ENCODE measurements around the gene MTG2.

DNA sequence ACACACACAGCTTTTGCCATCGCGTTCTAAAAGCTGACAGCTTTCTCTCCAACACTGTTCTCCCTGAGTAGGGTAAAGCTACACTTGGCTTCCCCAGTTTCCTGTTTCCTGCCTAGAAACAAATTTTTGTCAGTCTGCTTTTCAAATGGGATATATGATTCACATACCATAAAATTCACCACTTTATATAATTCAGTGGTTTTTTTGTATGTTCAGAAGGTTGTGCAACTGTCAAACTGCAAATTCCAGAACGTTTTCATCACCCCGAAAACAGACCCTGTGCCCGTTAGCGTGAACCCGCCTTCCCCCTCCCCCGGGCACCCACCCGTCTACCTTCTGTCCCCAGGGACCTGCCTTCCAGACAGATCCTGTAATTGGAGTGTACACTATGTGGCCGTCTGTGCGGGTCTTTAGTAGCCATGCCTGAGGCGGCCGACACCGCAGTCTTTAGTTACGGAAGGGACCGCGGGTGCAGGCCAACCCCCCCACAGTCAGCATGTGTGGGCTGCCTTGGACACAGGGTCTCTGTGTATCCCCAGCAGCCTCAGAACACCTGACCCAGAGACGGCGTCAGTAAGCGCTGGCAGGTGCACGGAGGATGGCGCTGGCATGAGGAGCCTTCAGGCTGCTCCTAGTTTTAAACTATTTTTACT, 20.7 kb downstream of the MTG2 start:
- TF ChIP-seq, protein P1, sequence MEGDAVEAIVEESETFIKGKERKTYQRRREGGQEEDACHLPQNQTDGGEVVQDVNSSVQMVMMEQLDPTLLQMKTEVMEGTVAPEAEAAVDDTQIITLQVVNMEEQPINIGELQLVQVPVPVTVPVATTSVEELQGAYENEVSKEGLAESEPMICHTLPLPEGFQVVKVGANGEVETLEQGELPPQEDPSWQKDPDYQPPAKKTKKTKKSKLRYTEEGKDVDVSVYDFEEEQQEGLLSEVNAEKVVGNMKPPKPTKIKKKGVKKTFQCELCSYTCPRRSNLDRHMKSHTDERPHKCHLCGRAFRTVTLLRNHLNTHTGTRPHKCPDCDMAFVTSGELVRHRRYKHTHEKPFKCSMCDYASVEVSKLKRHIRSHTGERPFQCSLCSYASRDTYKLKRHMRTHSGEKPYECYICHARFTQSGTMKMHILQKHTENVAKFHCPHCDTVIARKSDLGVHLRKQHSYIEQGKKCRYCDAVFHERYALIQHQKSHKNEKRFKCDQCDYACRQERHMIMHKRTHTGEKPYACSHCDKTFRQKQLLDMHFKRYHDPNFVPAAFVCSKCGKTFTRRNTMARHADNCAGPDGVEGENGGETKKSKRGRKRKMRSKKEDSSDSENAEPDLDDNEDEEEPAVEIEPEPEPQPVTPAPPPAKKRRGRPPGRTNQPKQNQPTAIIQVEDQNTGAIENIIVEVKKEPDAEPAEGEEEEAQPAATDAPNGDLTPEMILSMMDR (IDR thresholded peaks at IDR 0.05) = no peak
- TF ChIP-seq, protein P2, sequence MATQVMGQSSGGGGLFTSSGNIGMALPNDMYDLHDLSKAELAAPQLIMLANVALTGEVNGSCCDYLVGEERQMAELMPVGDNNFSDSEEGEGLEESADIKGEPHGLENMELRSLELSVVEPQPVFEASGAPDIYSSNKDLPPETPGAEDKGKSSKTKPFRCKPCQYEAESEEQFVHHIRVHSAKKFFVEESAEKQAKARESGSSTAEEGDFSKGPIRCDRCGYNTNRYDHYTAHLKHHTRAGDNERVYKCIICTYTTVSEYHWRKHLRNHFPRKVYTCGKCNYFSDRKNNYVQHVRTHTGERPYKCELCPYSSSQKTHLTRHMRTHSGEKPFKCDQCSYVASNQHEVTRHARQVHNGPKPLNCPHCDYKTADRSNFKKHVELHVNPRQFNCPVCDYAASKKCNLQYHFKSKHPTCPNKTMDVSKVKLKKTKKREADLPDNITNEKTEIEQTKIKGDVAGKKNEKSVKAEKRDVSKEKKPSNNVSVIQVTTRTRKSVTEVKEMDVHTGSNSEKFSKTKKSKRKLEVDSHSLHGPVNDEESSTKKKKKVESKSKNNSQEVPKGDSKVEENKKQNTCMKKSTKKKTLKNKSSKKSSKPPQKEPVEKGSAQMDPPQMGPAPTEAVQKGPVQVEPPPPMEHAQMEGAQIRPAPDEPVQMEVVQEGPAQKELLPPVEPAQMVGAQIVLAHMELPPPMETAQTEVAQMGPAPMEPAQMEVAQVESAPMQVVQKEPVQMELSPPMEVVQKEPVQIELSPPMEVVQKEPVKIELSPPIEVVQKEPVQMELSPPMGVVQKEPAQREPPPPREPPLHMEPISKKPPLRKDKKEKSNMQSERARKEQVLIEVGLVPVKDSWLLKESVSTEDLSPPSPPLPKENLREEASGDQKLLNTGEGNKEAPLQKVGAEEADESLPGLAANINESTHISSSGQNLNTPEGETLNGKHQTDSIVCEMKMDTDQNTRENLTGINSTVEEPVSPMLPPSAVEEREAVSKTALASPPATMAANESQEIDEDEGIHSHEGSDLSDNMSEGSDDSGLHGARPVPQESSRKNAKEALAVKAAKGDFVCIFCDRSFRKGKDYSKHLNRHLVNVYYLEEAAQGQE (IDR thresholded peaks at IDR 0.05; ENCODE audit: insufficient read depth in 1 of 2, low read depth in 2 of 2, low read length in 1 of 2) = no peak
- TF ChIP-seq TCF7L2 (IDR thresholded peaks at IDR 0.05; ENCODE audit: low read depth, low read length) = no peak
